Trophoblast cell (in vitro differentiated cells and primary cell): ENCODE data around the gene PLIN4.

Experiments
- DNase-seq, 2 donors: peaks; one replicate each; pipeline ENCODE4 v3.0.0-alpha.2; 2016
- H2AFZ ChIP-seq: 2 replicates; pipeline ENCODE4 v1.6.1; 2013; ENCODE audit warnings: low read length, moderate library complexity, mild to moderate bottlenecking; ENCODE audit not compliant: insufficient read depth, poor library complexity
- H2AK5ac ChIP-seq: 2 replicates; pipeline ENCODE4 v1.6.1; 2013; ENCODE audit warnings: mild to moderate bottlenecking, low read length
- H2BK120ac ChIP-seq: 2 replicates; pipeline ENCODE4 v1.6.1; 2013; ENCODE audit warnings: low read length, mild to moderate bottlenecking, moderate library complexity; ENCODE audit not compliant: insufficient read depth, poor library complexity
- H2BK12ac ChIP-seq: 2 replicates; pipeline ENCODE4 v1.6.1; 2013; ENCODE audit warnings: mild to moderate bottlenecking, low read length, moderate library complexity
- H2BK5ac ChIP-seq: 2 replicates; pipeline ENCODE4 v1.6.1; 2013; ENCODE audit warnings: low read length, low read depth, moderate library complexity, mild to moderate bottlenecking; ENCODE audit not compliant: poor library complexity
- H3K14ac ChIP-seq: 2 replicates; pipeline ENCODE4 v1.6.1; 2013; ENCODE audit warnings: mild to moderate bottlenecking, low read length
- H3K18ac ChIP-seq: 2 replicates; pipeline ENCODE4 v1.6.1; 2013; ENCODE audit warnings: mild to moderate bottlenecking, low read length
- H3K23ac ChIP-seq: 2 replicates; pipeline ENCODE4 v1.6.1; 2013; ENCODE audit warnings: low read length
- H3K27ac ChIP-seq: 2 replicates; pipeline ENCODE4 v1.5.1; 2013; ENCODE audit warnings: low read depth, mild to moderate bottlenecking, inconsistent platforms, low read length, moderate library complexity
- H3K27me3 ChIP-seq: 2 replicates; pipeline ENCODE4 v1.6.1; 2013; ENCODE audit warnings: inconsistent platforms, mild to moderate bottlenecking, low read length, moderate library complexity; ENCODE audit not compliant: insufficient read depth
- H3K36me3 ChIP-seq, 2 experiments: 1 replicate in 1 of 2; 2 replicates in 1 of 2; pipeline ENCODE4 v1.6.1; 2013; ENCODE audit warnings: low read length in 2 of 2, mild to moderate bottlenecking in 2 of 2, moderate library complexity in 1 of 2; ENCODE audit not compliant: insufficient read depth in 2 of 2, control insufficient read depth in 1 of 2
- H3K4ac ChIP-seq: 2 replicates; pipeline ENCODE4 v1.6.1; 2013; ENCODE audit warnings: low read depth, mild to moderate bottlenecking, low read length, moderate library complexity
- H3K4me1 ChIP-seq, 2 experiments: 1 replicate in 1 of 2; 2 replicates in 1 of 2; pipeline ENCODE4 v1.6.1; 2013; ENCODE audit warnings: low read length in 2 of 2, mild to moderate bottlenecking in 2 of 2, moderate library complexity in 1 of 2; ENCODE audit not compliant: insufficient read depth in 2 of 2, control insufficient read depth in 1 of 2
- H3K4me2 ChIP-seq: 2 replicates; pipeline ENCODE4 v1.6.1; 2013; ENCODE audit warnings: inconsistent platforms, mild to moderate bottlenecking, low read length, moderate library complexity
- H3K4me3 ChIP-seq: 2 replicates; pipeline ENCODE4 v1.5.1; 2013; ENCODE audit warnings: mild to moderate bottlenecking, low read depth, low read length, inconsistent platforms
- H3K79me1 ChIP-seq: one replicate; pipeline ENCODE4 v1.6.1; 2013; ENCODE audit warnings: low read length
- H3K79me2 ChIP-seq: 2 replicates; pipeline ENCODE4 v1.6.1; 2013; ENCODE audit warnings: low read length, mild to moderate bottlenecking; ENCODE audit not compliant: control insufficient read depth, insufficient read depth, poor library complexity
- H3K9ac ChIP-seq: 2 replicates; pipeline ENCODE4 v1.6.1; 2013; ENCODE audit warnings: mild to moderate bottlenecking, low read length
- H3K9me3 ChIP-seq: 2 replicates; pipeline ENCODE4 v1.6.1; 2013; ENCODE audit warnings: low read depth, mild to moderate bottlenecking, control low read depth, inconsistent platforms, low read length; ENCODE audit not compliant: insufficient read depth
- H4K12ac ChIP-seq: 2 replicates; pipeline ENCODE4 v1.6.1; 2013; ENCODE audit warnings: low read depth, mild to moderate bottlenecking, low read length, moderate library complexity
- H4K8ac ChIP-seq: 2 replicates; pipeline ENCODE4 v1.6.1; 2013; ENCODE audit warnings: low read depth, mild to moderate bottlenecking, low read length, moderate library complexity
- H4K91ac ChIP-seq: one replicate; pipeline ENCODE4 v1.6.1; 2013; ENCODE audit warnings: low read depth, mild to moderate bottlenecking, low read length, moderate library complexity
- WGBS: extraction: QIAGEN DNeasy Blood & Tissue Kit; methylation state at CpG from one replicate; pipeline ENCODE4 v1.1.7; 2013; ENCODE audit warnings: missing lambda C conversion rate; ENCODE audit not compliant: insufficient read length, insufficient coverage; ENCODE audit errors: extremely low coverage; 5-methylcytosine and 5-hydroxymethylcytosine counted together

PLIN4 gene

GRCh38 chr19:4557144-4557970 lies 39.1 kb upstream of the PLIN4 start:
- Histone ChIP-seq H2AFZ (no peak overlapping the region), H4K8ac (no peak overlapping the region), H3K4me1 (no peaks in the 10 kb centered on the region), H2BK12ac (no peak overlapping the region), H3K27me3 (no peaks in the 10 kb centered on the region), H4K91ac (no peak overlapping the region), H3K79me1 (no peaks in the 10 kb centered on the region), H3K14ac (no peak overlapping the region), H2BK120ac (no peak overlapping the region), H3K36me3 (no peaks in the 10 kb centered on the region), H3K9ac (no peak overlapping the region), H2BK5ac (no peak overlapping the region), H3K23ac (no peak overlapping the region), H3K9me3 (no peaks in the 10 kb centered on the region), H4K12ac (no peak overlapping the region), H3K79me2 (no peaks in the 10 kb centered on the region), H3K4me2 (no peak overlapping the region), H3K18ac (no peak overlapping the region), H3K4ac (no peak overlapping the region), H3K4me3 (no peak overlapping the region), H2AK5ac (no peak overlapping the region), H3K27ac (no peak overlapping the region)
- peak in 1 of 2 donors; percentile 51 for DNase-seq
- WGBS, result no CpG with 5 or more reads among the region's 33 CpGs

- H2AFZ ChIP-seq, result no peak overlapping the region
- no peak overlapping the region for H2AK5ac ChIP-seq
- H3K27ac ChIP-seq, result no peak overlapping the region
- H3K4me2 ChIP-seq, result no peak overlapping the region
- no peaks in the 10 kb centered on the region for H3K27me3 ChIP-seq
- no peak overlapping the region for H2BK5ac ChIP-seq
- H3K79me1 ChIP-seq, result no peaks in the 10 kb centered on the region
- H3K9me3 ChIP-seq, result no peaks in the 10 kb centered on the region
- H3K23ac ChIP-seq, result no peak overlapping the region
- H3K79me2 ChIP-seq, result no peaks in the 10 kb centered on the region
- no peak overlapping the region for H3K18ac ChIP-seq
- no peak overlapping the region for H3K9ac ChIP-seq
- no peak overlapping the region for H3K4ac ChIP-seq
- no peaks in the 10 kb centered on the region for H3K4me1 ChIP-seq
- WGBS, result no CpG with 5 or more reads among the region's 25 CpGs
- H4K8ac ChIP-seq, result no peak overlapping the region
- H3K4me3 ChIP-seq, result no peak overlapping the region
- no peaks in the 10 kb centered on the region for H3K36me3 ChIP-seq
- H4K12ac ChIP-seq, result no peak overlapping the region
- peak; percentile 33 to 55 for DNase-seq
- H4K91ac ChIP-seq, result no peak overlapping the region
- H2BK120ac ChIP-seq, result no peak overlapping the region
- no peak overlapping the region for H2BK12ac ChIP-seq
- no peak overlapping the region for H3K14ac ChIP-seq
Observed at GRCh38 chr19:4556597-4557127, 38.4 kb upstream of the PLIN4 start.

- Histone ChIP-seq H2AFZ (no peak overlapping the region), H4K8ac (no peak overlapping the region), H4K91ac (no peak overlapping the region), H2AK5ac (no peak overlapping the region), H2BK12ac (no peak overlapping the region), H3K4ac (no peak overlapping the region), H3K36me3 (no peaks in the 10 kb centered on the region), H4K12ac (no peak overlapping the region), H3K27ac (no peak overlapping the region), H3K9me3 (no peaks in the 10 kb centered on the region), H3K9ac (no peak overlapping the region), H3K14ac (no peak overlapping the region), H3K23ac (no peak overlapping the region), H3K27me3 (no peaks in the 10 kb centered on the region), H3K18ac (no peak overlapping the region), H3K79me2 (no peaks in the 10 kb centered on the region), H3K79me1 (no peaks in the 10 kb centered on the region), H3K4me3 (no peak overlapping the region), H3K4me2 (no peak overlapping the region), H2BK5ac (no peak overlapping the region), H2BK120ac (no peak overlapping the region), H3K4me1 (no peaks in the 10 kb centered on the region)
- DNase-seq, result peak in 1 of 2 donors; percentile 44
- WGBS, result no CpG with 5 or more reads among the region's 43 CpGs
Observed at GRCh38 chr19:4555657-4556561, 37.6 kb upstream of the PLIN4 start.

- no peak overlapping the region for H2BK120ac ChIP-seq
- no peak overlapping the region for H3K4me2 ChIP-seq
- no peak overlapping the region for H3K9ac ChIP-seq
- no peaks in the 10 kb centered on the region for H3K27me3 ChIP-seq
- H3K14ac ChIP-seq, result no peak overlapping the region
- H2AK5ac ChIP-seq, result no peak overlapping the region
- no peak overlapping the region for H4K12ac ChIP-seq
- no peak for DNase-seq
- H3K36me3 ChIP-seq, result no peaks in the 10 kb centered on the region
- H3K4ac ChIP-seq, result no peak overlapping the region
- no peak overlapping the region for H3K27ac ChIP-seq
- no peak overlapping the region for H3K18ac ChIP-seq
- no peak overlapping the region for H2AFZ ChIP-seq
- H3K23ac ChIP-seq, result no peak overlapping the region
- H3K4me3 ChIP-seq, result no peak overlapping the region
- H2BK5ac ChIP-seq, result no peak overlapping the region
- no peaks in the 10 kb centered on the region for H3K79me2 ChIP-seq
- H3K4me1 ChIP-seq, result no peaks in the 10 kb centered on the region
- H4K91ac ChIP-seq, result no peak overlapping the region
- H3K9me3 ChIP-seq, result peaks cover 3% of the 10 kb centered on the region
- no peak overlapping the region for H2BK12ac ChIP-seq
- no peaks in the 10 kb centered on the region for H3K79me1 ChIP-seq
- WGBS, result no CpG with 5 or more reads among the region's 7 CpGs
- no peak overlapping the region for H4K8ac ChIP-seq
Observed at GRCh38 chr19:4554717-4555116, 36.4 kb upstream of the PLIN4 start.
